Caco-2 (cell line): ENCODE measurements around the gene ACCSL. TPM values are rescaled to one million over a fixed set of nuclear protein-coding genes. Genes with fewer than 3 reads are reported as not detected.

Experiments used
- BruUV-seq: library from RNA; stranded (reverse); fragments of 400-500 nt; replicated peaks from 2 replicates; lab custom pipeline; 2021; lab: Mats Ljungman, UMichigan
- CTCF ChIA-PET: fragments of 300-600 bp; sonication (Branson Sonifier 250); formaldehyde crosslinking; loops from one replicate; lab custom pipeline; 2022; ENCODE audit warnings: antibody characterized with exemption; lab: Charles Lee
- POLR2A ChIA-PET: fragments of 300-600 bp; sonication (Branson Sonifier 250); formaldehyde crosslinking; loops from one replicate; lab custom pipeline; 2022; ENCODE audit warnings: antibody characterized with exemption; lab: Charles Lee
- DNase-seq, 2 experiments: peaks; one replicate each; pipeline versions ENCODE4 v3.0.0 to v3.0.0-alpha.2; 2020 to 2022
- H3K27me3 ChIP-seq: replicated peaks from 2 replicates; pipeline ENCODE4 v1.6.0; 2011; ENCODE audit warnings: low read length; ENCODE audit not compliant: control insufficient read depth, insufficient read depth
- H3K36me3 ChIP-seq: 2 replicates; pipeline ENCODE4 v1.5.1; 2011; ENCODE audit warnings: low read length; ENCODE audit not compliant: control insufficient read depth, insufficient read depth
- H3K4me1 ChIP-seq: fragments of 250-450 bp; sonication (Bioruptor Pico); 2 replicates; pipeline ENCODE4 v1.5.1; 2020; ENCODE audit warnings: mild to moderate bottlenecking
- H3K4me3 ChIP-seq: 2 replicates; pipeline ENCODE4 v1.5.1; 2011; ENCODE audit warnings: low read depth, mild to moderate bottlenecking, control low read depth, low read length
- H3K9me3 ChIP-seq: fragments of 250-450 bp; sonication (Bioruptor Pico); 2 replicates; pipeline ENCODE4 v1.5.1; 2020; ENCODE audit warnings: mild to moderate bottlenecking, moderate library complexity
- H3K27ac Mint-ChIP-seq: one replicate; pipeline ENCODE4 v1.8.0; 2022; ENCODE audit warnings: mixed read lengths; ENCODE audit not compliant: unreplicated experiment
- H3K27me3 Mint-ChIP-seq: one replicate; pipeline ENCODE4 v1.8.0; 2022; ENCODE audit warnings: mixed read lengths; ENCODE audit not compliant: insufficient read depth, unreplicated experiment
- H3K36me3 Mint-ChIP-seq: one replicate; pipeline ENCODE4 v1.8.0; 2022; ENCODE audit warnings: mild to moderate bottlenecking, mixed read lengths; ENCODE audit not compliant: insufficient read depth, unreplicated experiment
- H3K4me1 Mint-ChIP-seq: one replicate; pipeline ENCODE4 v1.8.0; 2022; ENCODE audit warnings: low read depth, mixed read lengths; ENCODE audit not compliant: unreplicated experiment
- H3K4me3 Mint-ChIP-seq: one replicate; pipeline ENCODE4 v1.8.0; 2022; ENCODE audit warnings: mild to moderate bottlenecking, moderate library complexity, mixed read lengths; ENCODE audit not compliant: unreplicated experiment
- H3K9me3 Mint-ChIP-seq: one replicate; pipeline ENCODE4 v1.8.0; 2022; ENCODE audit warnings: mixed read lengths; ENCODE audit not compliant: unreplicated experiment
- CTCF ChIP-seq, 2 experiments: fragments of 200-600 bp in 1 of 2; IDR thresholded peaks; 1 replicate in 1 of 2; 2 replicates in 1 of 2; pipeline versions ENCODE4 v1.5.1 to v1.8.0; 2011 to 2022; ENCODE audit warnings: antibody characterized with exemption in 1 of 2, control low read depth in 1 of 2, inconsistent platforms in 1 of 2, low read depth in 1 of 2, low read length in 1 of 2, mild to moderate bottlenecking in 1 of 2, moderate library complexity in 1 of 2; ENCODE audit not compliant: insufficient read depth in 1 of 2, severe bottlenecking in 1 of 2, unreplicated experiment in 1 of 2
- intact Hi-C: fragments of 100-400 bp; cut with micrococcal nuclease; formaldehyde crosslinking; loops from one replicate; pipeline ENCODE4 v1.10.0; 2022; ENCODE audit not compliant: unreplicated experiment
- total RNA-seq: library from RNA; stranded (reverse); gene quantifications from 2 replicates; pipeline ENCODE4 v1.2.3, GENCODE V29; 2022

ACCSL gene
- total RNA-seq, 1 experiment from 2014 or later: not detected

DNA sequence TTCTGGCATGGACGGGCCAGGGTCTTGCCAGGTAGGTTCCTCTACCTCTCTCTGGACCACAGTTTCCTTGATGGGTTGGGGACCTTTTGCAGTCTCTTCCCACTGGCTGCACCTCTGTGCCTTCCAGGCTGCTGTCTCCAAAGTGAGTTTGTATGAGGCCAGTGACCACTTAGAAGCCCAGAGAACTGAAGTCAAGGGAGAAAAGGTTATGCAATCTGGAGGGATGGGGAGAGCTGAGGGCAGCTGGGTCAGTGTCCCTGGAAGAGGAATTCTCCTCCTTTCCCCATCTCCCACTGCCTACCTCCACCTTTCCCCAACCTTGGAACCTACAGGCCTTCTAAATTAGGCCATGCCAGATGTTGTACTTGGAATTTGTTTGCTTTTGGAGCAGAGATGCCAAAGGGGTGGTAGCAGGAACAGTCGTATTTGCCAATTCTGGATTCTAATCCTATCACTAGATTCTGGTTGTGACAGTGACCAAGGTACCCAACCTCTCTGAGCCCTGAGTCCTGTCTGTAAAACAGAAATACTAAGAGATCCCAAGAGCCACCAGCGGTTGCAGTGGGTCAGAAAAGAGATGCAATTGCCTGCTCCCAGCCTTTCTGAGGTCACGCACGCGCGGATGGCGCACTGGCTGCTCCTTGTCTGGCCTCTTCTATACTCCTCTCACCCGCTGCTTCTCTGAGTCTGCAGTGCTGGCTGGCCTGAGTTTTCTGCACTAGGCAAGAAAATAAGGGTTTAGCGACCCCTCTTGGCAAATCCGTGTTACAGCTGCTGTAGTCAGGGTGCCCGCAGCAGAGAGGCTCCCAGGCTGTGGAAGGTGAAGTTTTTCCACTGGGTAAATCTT, 10.7 kb upstream of the ACCSL start:
- Mint-ChIP-seq H3K36me3 (no peaks in the 10 kb centered on the region), H3K27ac (no peak overlapping the region), H3K4me3 (no peak overlapping the region), H3K4me1 (no peaks in the 10 kb centered on the region), H3K9me3 (no peaks in the 10 kb centered on the region), H3K27me3 (peaks cover 10% of the 10 kb centered on the region)
- Histone ChIP-seq H3K9me3 (peaks cover 8% of the 10 kb centered on the region; the same call in 1 of the 2 replicates), H3K27me3 (no peaks in the 10 kb centered on the region), H3K4me3 (no peak overlapping the region), H3K36me3 (no peaks in the 10 kb centered on the region), H3K4me1 (no peaks in the 10 kb centered on the region)
- peak; percentile 83 to 88 for TF ChIP-seq CTCF (IDR thresholded peaks at IDR 0.05; ENCODE audit: insufficient read depth in 1 of 2, low read depth in 1 of 2, low read length in 1 of 2, severe bottlenecking in 1 of 2, unreplicated experiment in 1 of 2)
- intact Hi-C loops: loop anchor here (1.0 to 2.0 kb wide), 3 partner anchors 52 to 147 kb away; no protein-coding TSS in a partner anchor
- no TSS peak for BruUV-seq
- peak; percentile 67 to 72 for DNase-seq
- POLR2A ChIA-PET: interaction anchor here (0.6 kb wide), 1 partner anchor 8 kb away, joined by 4 read pairs; no protein-coding TSS in a partner anchor
- CTCF ChIA-PET: interaction anchor here (0.6 to 1.0 kb wide), 2 partner anchors 99 to 147 kb away, joined by 6 to 8 read pairs; no protein-coding TSS in a partner anchor

GRCh38 chr11:44037658-44037998, 10.2 kb upstream of the ACCSL start:
- no peaks in the 10 kb centered on the region for H3K4me1 Mint-ChIP-seq
- TF ChIP-seq CTCF (IDR thresholded peaks at IDR 0.05; ENCODE audit: insufficient read depth in 1 of 2, low read depth in 1 of 2, low read length in 1 of 2, severe bottlenecking in 1 of 2, unreplicated experiment in 1 of 2): no peak
- H3K9me3 Mint-ChIP-seq: no peaks in the 10 kb centered on the region
- Histone ChIP-seq H3K27me3 (no peaks in the 10 kb centered on the region), H3K4me3 (no peak overlapping the region), H3K36me3 (no peaks in the 10 kb centered on the region), H3K4me1 (no peaks in the 10 kb centered on the region), H3K9me3 (peaks cover 8% of the 10 kb centered on the region; the same call in 1 of the 2 replicates)
- no peaks in the 10 kb centered on the region for H3K36me3 Mint-ChIP-seq
- intact Hi-C loops: loop anchor here (1.0 to 2.0 kb wide), 3 partner anchors 53 to 147 kb away; no protein-coding TSS in a partner anchor
- H3K27me3 Mint-ChIP-seq: peaks cover 10% of the 10 kb centered on the region
- no peak overlapping the region for H3K4me3 Mint-ChIP-seq
- H3K27ac Mint-ChIP-seq: no peak overlapping the region
- BruUV-seq: no TSS peak
- ChIA-PET CTCF (interaction anchor here (1.0 kb wide), 1 partner anchor 148 kb away, joined by 8 read pairs; no protein-coding TSS in a partner anchor), POLR2A (interaction anchor here (0.6 kb wide), 1 partner anchor 9 kb away, joined by 4 read pairs; no protein-coding TSS in a partner anchor)
- DNase-seq: no peak

DNA sequence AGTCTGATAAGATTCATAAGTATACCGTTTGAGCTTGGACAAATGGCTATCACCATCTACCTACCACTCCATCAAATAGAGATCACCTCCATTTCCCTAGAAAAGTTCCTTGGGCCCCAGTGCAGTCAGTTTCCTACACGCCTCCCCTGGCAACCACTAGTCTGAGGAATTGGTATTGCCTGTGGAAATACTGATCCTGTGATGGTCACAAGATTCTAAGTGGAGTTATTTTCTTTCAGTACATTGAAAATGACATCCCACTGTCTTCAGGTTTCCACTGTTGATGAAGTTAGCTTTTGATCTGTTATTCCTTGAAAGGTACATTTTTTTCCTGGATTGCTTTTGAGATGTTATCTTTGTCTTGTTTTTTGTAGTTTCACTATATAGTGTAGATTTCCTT, 4.6 kb upstream of the ACCSL start:
- H3K4me1 ChIP-seq: no peaks in the 10 kb centered on the region
- peaks cover 8% of the 10 kb centered on the region; the same call in 1 of the 2 replicates for H3K9me3 ChIP-seq
- ChIA-PET POLR2A (no interaction called here), CTCF (interaction anchor here (0.6 kb wide), 1 partner anchor 280 kb away, joined by 3 read pairs; no protein-coding TSS in a partner anchor)
- peaks cover 5% of the 10 kb centered on the region for H3K27me3 Mint-ChIP-seq
- no peaks in the 10 kb centered on the region; the same call in 1 of the 2 replicates for H3K27me3 ChIP-seq
- TF ChIP-seq CTCF (IDR thresholded peaks at IDR 0.05; ENCODE audit: insufficient read depth in 1 of 2, low read depth in 1 of 2, low read length in 1 of 2, severe bottlenecking in 1 of 2, unreplicated experiment in 1 of 2): no peak
- no peaks in the 10 kb centered on the region for H3K36me3 ChIP-seq
- H3K4me3 ChIP-seq: no peak overlapping the region
- no peaks in the 10 kb centered on the region for H3K4me1 Mint-ChIP-seq
- BruUV-seq: no TSS peak
- DNase-seq: no peak
- H3K27ac Mint-ChIP-seq: no peak overlapping the region
- no peaks in the 10 kb centered on the region for H3K9me3 Mint-ChIP-seq
- no peak overlapping the region for H3K4me3 Mint-ChIP-seq
- intact Hi-C loops: no loop called here
- H3K36me3 Mint-ChIP-seq: no peaks in the 10 kb centered on the region
